Mucosa of stomach (tissue), 1 donor: Measurements from ENCODE around the gene TRAPPC11.
A peak's percentile ranks its signal among the peaks of the same experiment; 100 is the strongest.

Experiments used
- H3K27me3 ChIP-seq: one replicate; pipeline ENCODE4 v1.7.0; 2013; ENCODE audit warnings: mild to moderate bottlenecking, low read length; ENCODE audit not compliant: control insufficient read depth, insufficient read depth
- H3K36me3 ChIP-seq: one replicate; pipeline ENCODE4 v1.7.0; 2013; ENCODE audit warnings: low read length; ENCODE audit not compliant: control insufficient read depth, insufficient read depth
- H3K4me1 ChIP-seq: one replicate; pipeline ENCODE4 v1.7.0; 2013; ENCODE audit warnings: mild to moderate bottlenecking, low read length; ENCODE audit not compliant: control insufficient read depth, insufficient read depth
- H3K4me3 ChIP-seq: one replicate; pipeline ENCODE4 v1.7.0; 2013; ENCODE audit warnings: low read length
- H3K9ac ChIP-seq: one replicate; pipeline ENCODE4 v1.7.0; 2013; ENCODE audit warnings: mild to moderate bottlenecking, low read length, moderate library complexity
- H3K9me3 ChIP-seq: one replicate; pipeline ENCODE4 v1.7.0; 2013; ENCODE audit warnings: mild to moderate bottlenecking, low read length, moderate library complexity; ENCODE audit not compliant: control insufficient read depth
- donor health status: Pancreatic carcinoma.

The TRAPPC11 gene

GRCh38 chr4:183691006-183691405, 31.9 kb downstream of the TRAPPC11 start:
- no peaks in the 10 kb centered on the region for H3K27me3 ChIP-seq
- no peak overlapping the region for H3K4me3 ChIP-seq
- no peaks in the 10 kb centered on the region for H3K36me3 ChIP-seq
- H3K9me3 ChIP-seq, result no peaks in the 10 kb centered on the region
- H3K9ac ChIP-seq, result no peak overlapping the region
- H3K4me1 ChIP-seq, result no peaks in the 10 kb centered on the region

- Histone ChIP-seq H3K9ac (no peak overlapping the region), H3K4me1 (no peaks in the 10 kb centered on the region), H3K36me3 (no peaks in the 10 kb centered on the region), H3K27me3 (no peaks in the 10 kb centered on the region), H3K9me3 (no peaks in the 10 kb centered on the region), H3K4me3 (no peak overlapping the region)
These were observed 32.8 kb downstream of the TRAPPC11 start for GRCh38 chr4:183691897-183692296.

GRCh38 chr4:183698909-183699308, 39.8 kb downstream of the TRAPPC11 start:
- Histone ChIP-seq H3K36me3 (no peaks in the 10 kb centered on the region), H3K4me3 (no peak overlapping the region), H3K27me3 (no peaks in the 10 kb centered on the region), H3K9ac (no peak overlapping the region), H3K9me3 (no peaks in the 10 kb centered on the region), H3K4me1 (no peaks in the 10 kb centered on the region)

GRCh38 chr4:183700407-183700806, 41.3 kb downstream of the TRAPPC11 start:
- no peak overlapping the region for H3K4me3 ChIP-seq
- H3K4me1 ChIP-seq, result no peaks in the 10 kb centered on the region
- H3K36me3 ChIP-seq, result no peaks in the 10 kb centered on the region

GRCh38 chr4:183702492-183702891, 43.4 kb downstream of the TRAPPC11 start:
- Histone ChIP-seq H3K27me3 (no peaks in the 10 kb centered on the region), H3K9ac (no peak overlapping the region), H3K4me3 (no peak overlapping the region), H3K9me3 (no peaks in the 10 kb centered on the region), H3K36me3 (no peaks in the 10 kb centered on the region), H3K4me1 (no peaks in the 10 kb centered on the region)

More at GRCh38 chr4:183700407-183700806, 41.3 kb downstream of the TRAPPC11 start:
- no peaks in the 10 kb centered on the region for H3K9me3 ChIP-seq
- H3K27me3 ChIP-seq, result no peaks in the 10 kb centered on the region
- no peak overlapping the region for H3K9ac ChIP-seq

GRCh38 chr4:183714626-183715025, 55.5 kb downstream of the TRAPPC11 start:
- Histone ChIP-seq H3K9ac (no peak overlapping the region), H3K36me3 (no peaks in the 10 kb centered on the region), H3K27me3 (no peaks in the 10 kb centered on the region), H3K9me3 (no peaks in the 10 kb centered on the region), H3K4me1 (no peaks in the 10 kb centered on the region), H3K4me3 (no peak overlapping the region)

- Histone ChIP-seq H3K4me3 (no peak overlapping the region), H3K36me3 (no peaks in the 10 kb centered on the region), H3K9ac (no peak overlapping the region), H3K4me1 (peaks cover 2% of the 10 kb centered on the region), H3K27me3 (no peaks in the 10 kb centered on the region), H3K9me3 (no peaks in the 10 kb centered on the region)
These were observed 57.2 kb downstream of the TRAPPC11 start for GRCh38 chr4:183716302-183716701.

- H3K4me1 ChIP-seq, result peaks cover 15% of the 10 kb centered on the region
- H3K4me3 ChIP-seq, result no peak overlapping the region
These were observed 59.8 kb downstream of the TRAPPC11 start for GRCh38 chr4:183718876-183719275.

GRCh38 chr4:183721207-183722081, 62.4 kb downstream of the TRAPPC11 start:
- Histone ChIP-seq H3K9ac (peak overlapping the region; percentile 31), H3K4me1 (peaks cover 15% of the 10 kb centered on the region), H3K4me3 (peak overlapping the region; percentile 45), H3K9me3 (no peaks in the 10 kb centered on the region), H3K27me3 (no peaks in the 10 kb centered on the region), H3K36me3 (no peaks in the 10 kb centered on the region)

More at GRCh38 chr4:183718876-183719275, 59.8 kb downstream of the TRAPPC11 start:
- H3K9ac ChIP-seq, result no peak overlapping the region
- no peaks in the 10 kb centered on the region for H3K9me3 ChIP-seq
- H3K27me3 ChIP-seq, result no peaks in the 10 kb centered on the region
- H3K36me3 ChIP-seq, result no peaks in the 10 kb centered on the region

GRCh38 chr4:183722731-183723560, 63.9 kb downstream of the TRAPPC11 start:
- no peak overlapping the region for H3K4me3 ChIP-seq
- H3K9me3 ChIP-seq, result no peaks in the 10 kb centered on the region
- peaks cover 15% of the 10 kb centered on the region for H3K4me1 ChIP-seq
- H3K9ac ChIP-seq, result peak overlapping the region; percentile 36
- H3K27me3 ChIP-seq, result no peaks in the 10 kb centered on the region
- H3K36me3 ChIP-seq, result no peaks in the 10 kb centered on the region

GRCh38 chr4:183723561-183724228, 64.6 kb downstream of the TRAPPC11 start:
- Histone ChIP-seq H3K4me3 (no peak overlapping the region), H3K36me3 (no peaks in the 10 kb centered on the region), H3K9me3 (no peaks in the 10 kb centered on the region), H3K27me3 (no peaks in the 10 kb centered on the region), H3K4me1 (peaks cover 21% of the 10 kb centered on the region), H3K9ac (peak overlapping the region; percentile 36)
